WTC11 (cell line): ENCODE results near the gene CDRT4. TPM values are rescaled to one million over a fixed set of nuclear protein-coding genes. Genes with fewer than 3 reads are reported as not detected.

ENCODE experiments used
- ATAC-seq: fragments of 200-7000 bp; cut with Tn5 transposase; 2 replicates; pipeline ENCODE4 v1.10.0; 2021; ENCODE audit warnings: mild to moderate bottlenecking, moderate library complexity
- CTCF ChIA-PET: fragments of 300-600 bp; sonication (Branson Sonifier 250); formaldehyde crosslinking; loops from one replicate; lab custom pipeline; 2021; ENCODE audit warnings: antibody characterized with exemption; lab: Charles Lee
- POLR2A ChIA-PET: fragments of 350-600 bp; sonication (Branson Sonifier 250); formaldehyde crosslinking; loops from one replicate; lab custom pipeline; 2021; ENCODE audit warnings: antibody characterized with exemption; lab: Charles Lee
- DNase-seq: peaks from one replicate; pipeline ENCODE4 v3.0.0; 2021; ENCODE audit warnings: low spot score
- H3K27ac Mint-ChIP-seq: 2 replicates; pipeline ENCODE4 v1.8.0; 2021; ENCODE audit warnings: mixed read lengths
- H3K27me3 Mint-ChIP-seq: 2 replicates; pipeline ENCODE4 v1.8.0; 2021; ENCODE audit warnings: low read depth, mild to moderate bottlenecking, moderate library complexity, mixed read lengths
- H3K36me3 Mint-ChIP-seq: 2 replicates; pipeline ENCODE4 v1.8.0; 2021; ENCODE audit warnings: mixed read lengths
- H3K4me1 Mint-ChIP-seq: 2 replicates; pipeline ENCODE4 v1.8.0; 2022; ENCODE audit warnings: mixed read lengths
- H3K4me3 Mint-ChIP-seq: 2 replicates; pipeline ENCODE4 v1.8.0; 2021; ENCODE audit warnings: mild to moderate bottlenecking, moderate library complexity, mixed read lengths
- H3K9me3 Mint-ChIP-seq: 2 replicates; pipeline ENCODE4 v1.8.0; 2021; ENCODE audit warnings: mixed read lengths
- ARID4B ChIP-seq: sonication (generic); formaldehyde crosslinking; IDR thresholded peaks from 2 replicates; pipeline ENCODE4 v1.8.0; 2023; ENCODE audit warnings: missing genetic modification reagents, mild to moderate bottlenecking, borderline replicate concordance
- ATF3 ChIP-seq: sonication (generic); formaldehyde crosslinking; conservative IDR thresholded peaks from 2 replicates; pipeline ENCODE4 v1.8.1; 2022; ENCODE audit warnings: mild to moderate bottlenecking, missing genetic modification reagents
- E2F1 ChIP-seq: sonication (generic); formaldehyde crosslinking; IDR thresholded peaks from 2 replicates; pipeline ENCODE4 v1.8.0; 2022; ENCODE audit warnings: mild to moderate bottlenecking, missing genetic modification reagents
- ESRRA ChIP-seq: sonication (generic); formaldehyde crosslinking; IDR thresholded peaks from 2 replicates; pipeline ENCODE4 v1.8.1; 2022; ENCODE audit warnings: mild to moderate bottlenecking, missing genetic modification reagents, borderline replicate concordance
- FOXP1 ChIP-seq: sonication (generic); formaldehyde crosslinking; IDR thresholded peaks from 2 replicates; pipeline ENCODE4 v1.8.0; 2022; ENCODE audit warnings: missing genetic modification reagents, mild to moderate bottlenecking, moderate library complexity, borderline replicate concordance
- MXD4 ChIP-seq: fragments of 250-450 bp; sonication (Bioruptor Pico); IDR thresholded peaks from 2 replicates; pipeline ENCODE4 v1.8.0; 2021; ENCODE audit warnings: mild to moderate bottlenecking, moderate library complexity, borderline replicate concordance
- NFATC4 ChIP-seq: fragments of 250-450 bp; sonication (Bioruptor Pico); IDR thresholded peaks from 2 replicates; pipeline ENCODE4 v1.9.0; 2021; ENCODE audit warnings: mild to moderate bottlenecking
- NR2C2 ChIP-seq: sonication (generic); formaldehyde crosslinking; IDR thresholded peaks from 2 replicates; pipeline ENCODE4 v1.8.0; 2022; ENCODE audit warnings: mild to moderate bottlenecking, missing genetic modification reagents
- PRDM15 ChIP-seq: sonication (generic); formaldehyde crosslinking; IDR thresholded peaks from 2 replicates; pipeline ENCODE4 v1.8.0; 2022; ENCODE audit warnings: missing genetic modification reagents
- PREB ChIP-seq: sonication (generic); formaldehyde crosslinking; IDR thresholded peaks from 2 replicates; pipeline ENCODE4 v1.8.1; 2022; ENCODE audit warnings: mild to moderate bottlenecking, missing genetic modification reagents, moderate library complexity, borderline replicate concordance
- SMAD4 ChIP-seq: sonication (generic); formaldehyde crosslinking; IDR thresholded peaks from 2 replicates; pipeline ENCODE4 v1.8.0; 2022; ENCODE audit warnings: mild to moderate bottlenecking, missing genetic modification reagents
- ZBTB43 ChIP-seq: sonication (generic); formaldehyde crosslinking; IDR thresholded peaks from 2 replicates; pipeline ENCODE4 v1.8.1; 2023; ENCODE audit warnings: mild to moderate bottlenecking, missing genetic modification reagents
- ZNF121 ChIP-seq: sonication (generic); formaldehyde crosslinking; IDR thresholded peaks from 2 replicates; pipeline ENCODE4 v1.8.0; 2023; ENCODE audit warnings: missing genetic modification reagents
- total RNA-seq: library from RNA; stranded (reverse); gene quantifications from 3 replicates; pipeline ENCODE4 v1.2.3, GENCODE V29; 2021
- TF ChIP-seq, protein P1 (sequence below): sonication (generic); formaldehyde crosslinking; IDR thresholded peaks from 2 replicates; pipeline ENCODE4 v1.8.1; 2023; ENCODE audit warnings: mild to moderate bottlenecking, missing genetic modification reagents, borderline replicate concordance
- TF ChIP-seq, protein P2 (sequence below): sonication (generic); formaldehyde crosslinking; IDR thresholded peaks from 2 replicates; pipeline ENCODE4 v1.8.1; 2022; ENCODE audit warnings: low read depth, missing genetic modification reagents, borderline replicate concordance
- TF ChIP-seq, protein P3 (sequence below): fragments of 250-450 bp; sonication (Bioruptor Pico); IDR thresholded peaks from 2 replicates; pipeline ENCODE4 v1.9.0; 2021; ENCODE audit warnings: moderate library complexity, mild to moderate bottlenecking, inconsistent platforms, borderline replicate concordance
- TF ChIP-seq, protein P4 (sequence below): sonication (generic); formaldehyde crosslinking; IDR thresholded peaks from 2 replicates; pipeline ENCODE4 v1.8.1; 2022; ENCODE audit warnings: mild to moderate bottlenecking, moderate library complexity, missing genetic modification reagents

Gene CDRT4
- total RNA-seq, 1 experiment from 2014 or later = 4.9 TPM

DNA sequence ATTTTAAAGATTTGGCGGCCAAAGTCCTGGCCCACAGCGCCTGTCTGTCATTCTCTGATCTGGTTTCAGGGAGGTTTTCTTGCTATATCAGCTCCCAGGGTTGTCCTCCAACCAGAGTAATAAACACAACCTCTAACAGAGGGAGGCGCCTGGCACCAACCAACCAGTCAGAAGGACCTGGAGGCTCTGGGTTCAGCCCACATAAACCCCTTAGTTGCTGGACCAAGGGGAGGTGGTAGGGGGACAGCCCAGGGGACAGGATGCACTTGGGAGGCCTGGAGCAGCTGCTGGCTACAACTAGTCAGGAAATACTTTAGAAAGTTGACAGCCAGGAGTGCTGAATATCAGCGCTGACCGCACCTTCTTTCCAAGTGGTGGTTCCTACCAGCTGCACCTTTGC lies 41.7 kb upstream of the CDRT4 start:
- Mint-ChIP-seq H3K27me3 (no peaks in the 10 kb centered on the region), H3K4me1 (no peaks in the 10 kb centered on the region), H3K27ac (no peak overlapping the region), H3K36me3 (peaks cover 39% of the 10 kb centered on the region), H3K4me3 (no peak overlapping the region), H3K9me3 (peaks cover 4% of the 10 kb centered on the region)
- CTCF ChIA-PET = interaction anchor here (1.0 kb wide), 1 partner anchor 72 kb away, joined by 3 read pairs; no protein-coding TSS in a partner anchor
- no peak for DNase-seq
- POLR2A ChIA-PET = no interaction called here
- ATAC-seq = no peak
- TF ChIP-seq NR2C2 = no peak
- TF ChIP-seq ATF3 (CRISPR knock-in tag) = no peak
- no peak for TF ChIP-seq SMAD4 (CRISPR knock-in tag)
- TF ChIP-seq, protein P1, sequence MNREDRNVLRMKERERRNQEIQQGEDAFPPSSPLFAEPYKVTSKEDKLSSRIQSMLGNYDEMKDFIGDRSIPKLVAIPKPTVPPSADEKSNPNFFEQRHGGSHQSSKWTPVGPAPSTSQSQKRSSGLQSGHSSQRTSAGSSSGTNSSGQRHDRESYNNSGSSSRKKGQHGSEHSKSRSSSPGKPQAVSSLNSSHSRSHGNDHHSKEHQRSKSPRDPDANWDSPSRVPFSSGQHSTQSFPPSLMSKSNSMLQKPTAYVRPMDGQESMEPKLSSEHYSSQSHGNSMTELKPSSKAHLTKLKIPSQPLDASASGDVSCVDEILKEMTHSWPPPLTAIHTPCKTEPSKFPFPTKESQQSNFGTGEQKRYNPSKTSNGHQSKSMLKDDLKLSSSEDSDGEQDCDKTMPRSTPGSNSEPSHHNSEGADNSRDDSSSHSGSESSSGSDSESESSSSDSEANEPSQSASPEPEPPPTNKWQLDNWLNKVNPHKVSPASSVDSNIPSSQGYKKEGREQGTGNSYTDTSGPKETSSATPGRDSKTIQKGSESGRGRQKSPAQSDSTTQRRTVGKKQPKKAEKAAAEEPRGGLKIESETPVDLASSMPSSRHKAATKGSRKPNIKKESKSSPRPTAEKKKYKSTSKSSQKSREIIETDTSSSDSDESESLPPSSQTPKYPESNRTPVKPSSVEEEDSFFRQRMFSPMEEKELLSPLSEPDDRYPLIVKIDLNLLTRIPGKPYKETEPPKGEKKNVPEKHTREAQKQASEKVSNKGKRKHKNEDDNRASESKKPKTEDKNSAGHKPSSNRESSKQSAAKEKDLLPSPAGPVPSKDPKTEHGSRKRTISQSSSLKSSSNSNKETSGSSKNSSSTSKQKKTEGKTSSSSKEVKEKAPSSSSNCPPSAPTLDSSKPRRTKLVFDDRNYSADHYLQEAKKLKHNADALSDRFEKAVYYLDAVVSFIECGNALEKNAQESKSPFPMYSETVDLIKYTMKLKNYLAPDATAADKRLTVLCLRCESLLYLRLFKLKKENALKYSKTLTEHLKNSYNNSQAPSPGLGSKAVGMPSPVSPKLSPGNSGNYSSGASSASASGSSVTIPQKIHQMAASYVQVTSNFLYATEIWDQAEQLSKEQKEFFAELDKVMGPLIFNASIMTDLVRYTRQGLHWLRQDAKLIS (CRISPR knock-in tag) = no peak
- no peak for TF ChIP-seq ESRRA
- TF ChIP-seq PREB (CRISPR knock-in tag) = no peak
- TF ChIP-seq, protein P2, sequence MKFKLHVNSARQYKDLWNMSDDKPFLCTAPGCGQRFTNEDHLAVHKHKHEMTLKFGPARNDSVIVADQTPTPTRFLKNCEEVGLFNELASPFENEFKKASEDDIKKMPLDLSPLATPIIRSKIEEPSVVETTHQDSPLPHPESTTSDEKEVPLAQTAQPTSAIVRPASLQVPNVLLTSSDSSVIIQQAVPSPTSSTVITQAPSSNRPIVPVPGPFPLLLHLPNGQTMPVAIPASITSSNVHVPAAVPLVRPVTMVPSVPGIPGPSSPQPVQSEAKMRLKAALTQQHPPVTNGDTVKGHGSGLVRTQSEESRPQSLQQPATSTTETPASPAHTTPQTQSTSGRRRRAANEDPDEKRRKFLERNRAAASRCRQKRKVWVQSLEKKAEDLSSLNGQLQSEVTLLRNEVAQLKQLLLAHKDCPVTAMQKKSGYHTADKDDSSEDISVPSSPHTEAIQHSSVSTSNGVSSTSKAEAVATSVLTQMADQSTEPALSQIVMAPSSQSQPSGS (CRISPR knock-in tag) = no peak
- no peak for TF ChIP-seq ARID4B (CRISPR knock-in tag)
- TF ChIP-seq NFATC4 (CRISPR knock-in tag) = no peak
- TF ChIP-seq ZBTB43 (CRISPR knock-in tag) = no peak
- no peak for TF ChIP-seq E2F1 (CRISPR knock-in tag)
- no peak for TF ChIP-seq PRDM15 (CRISPR knock-in tag)
- TF ChIP-seq, protein P3, sequence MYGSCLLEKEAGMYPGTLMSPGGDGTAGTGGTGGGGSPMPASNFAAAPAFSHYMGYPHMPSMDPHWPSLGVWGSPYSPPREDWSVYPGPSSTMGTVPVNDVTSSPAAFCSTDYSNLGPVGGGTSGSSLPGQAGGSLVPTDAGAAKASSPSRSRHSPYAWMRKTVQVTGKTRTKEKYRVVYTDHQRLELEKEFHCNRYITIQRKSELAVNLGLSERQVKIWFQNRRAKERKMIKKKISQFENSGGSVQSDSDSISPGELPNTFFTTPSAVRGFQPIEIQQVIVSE (CRISPR knock-in tag) = no peak
- TF ChIP-seq ZNF121 = no peak
- TF ChIP-seq, protein P4, sequence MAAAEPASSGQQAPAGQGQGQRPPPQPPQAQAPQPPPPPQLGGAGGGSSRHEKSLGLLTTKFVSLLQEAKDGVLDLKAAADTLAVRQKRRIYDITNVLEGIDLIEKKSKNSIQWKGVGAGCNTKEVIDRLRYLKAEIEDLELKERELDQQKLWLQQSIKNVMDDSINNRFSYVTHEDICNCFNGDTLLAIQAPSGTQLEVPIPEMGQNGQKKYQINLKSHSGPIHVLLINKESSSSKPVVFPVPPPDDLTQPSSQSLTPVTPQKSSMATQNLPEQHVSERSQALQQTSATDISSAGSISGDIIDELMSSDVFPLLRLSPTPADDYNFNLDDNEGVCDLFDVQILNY = no peak
- TF ChIP-seq FOXP1 (CRISPR knock-in tag) = no peak
- no peak for TF ChIP-seq MXD4 (CRISPR knock-in tag)
